PC-3 (cell line): ENCODE results near the gene GDF11. TPM values are rescaled to one million over a fixed set of nuclear protein-coding genes. Genes with fewer than 3 reads are reported as not detected.

Experiments
- ATAC-seq: fragments of 200-7000 bp; cut with Tn5 transposase; 2 replicates; pipeline ENCODE4 v1.9.1; 2020; ENCODE audit warnings: mild to moderate bottlenecking, moderate library complexity
- BruUV-seq: library from RNA; stranded (reverse); fragments of 400-500 nt; replicated peaks from 2 replicates; lab custom pipeline; 2021; lab: Mats Ljungman, UMichigan
- CTCF ChIA-PET: fragments of 300-600 bp; sonication (Branson Sonifier 250); formaldehyde crosslinking; loops from one replicate; lab custom pipeline; 2022; ENCODE audit warnings: antibody characterized with exemption; lab: Charles Lee
- POLR2A ChIA-PET: fragments of 300-600 bp; sonication (Branson Sonifier 250); formaldehyde crosslinking; loops from one replicate; lab custom pipeline; 2022; ENCODE audit warnings: antibody characterized with exemption; ENCODE audit not compliant: unreplicated experiment; lab: Charles Lee
- DNase-seq: peaks from one replicate; pipeline ENCODE4 v3.0.0-alpha.2; 2015
- H2AFZ ChIP-seq: fragments of 300-600 bp; sonication (generic); 2 replicates; pipeline ENCODE4 v1.6.0; 2016; ENCODE audit warnings: antibody characterized with exemption, low read length
- H3F3A ChIP-seq: fragments of 300-600 bp; sonication (generic); one replicate; pipeline ENCODE4 v1.6.0; 2017; ENCODE audit warnings: antibody characterized with exemption, low read length, control low read depth, mild to moderate bottlenecking; ENCODE audit not compliant: unreplicated experiment
- H3K27ac ChIP-seq: fragments of 300-600 bp; sonication (generic); 2 replicates; pipeline ENCODE4 v1.5.1; 2016; ENCODE audit warnings: mild to moderate bottlenecking, low read length
- H3K27me3 ChIP-seq: fragments of 300-600 bp; sonication (generic); 2 replicates; pipeline ENCODE4 v1.6.1; 2016; ENCODE audit warnings: low read length, mixed read lengths
- H3K36me3 ChIP-seq: fragments of 300-600 bp; sonication (generic); 2 replicates; pipeline ENCODE4 v1.6.1; 2016; ENCODE audit warnings: low read depth, mixed run types, low read length, mixed read lengths
- H3K4me1 ChIP-seq: fragments of 300-600 bp; sonication (generic); 2 replicates; pipeline ENCODE4 v1.5.1; 2016; ENCODE audit warnings: low read length; ENCODE audit not compliant: insufficient read depth
- H3K4me2 ChIP-seq: fragments of 300-600 bp; sonication (generic); 2 replicates; pipeline ENCODE4 v1.6.0; 2016; ENCODE audit warnings: low read length
- H3K4me3 ChIP-seq: fragments of 300-600 bp; sonication (generic); 2 replicates; pipeline ENCODE4 v1.5.1; 2016; ENCODE audit warnings: mild to moderate bottlenecking, low read length, mixed read lengths
- H3K79me2 ChIP-seq: fragments of 300-600 bp; sonication (generic); 2 replicates; pipeline ENCODE4 v1.6.1; 2017; ENCODE audit warnings: low read length, mixed read lengths
- H3K9ac ChIP-seq: fragments of 300-600 bp; sonication (generic); 2 replicates; pipeline ENCODE4 v1.6.0; 2016; ENCODE audit warnings: mild to moderate bottlenecking, low read length
- H3K9me2 ChIP-seq: fragments of 300-600 bp; sonication (generic); replicated peaks from 2 replicates; pipeline ENCODE4 v1.6.1; 2016; ENCODE audit warnings: mixed run types, low read length, mixed read lengths
- H3K9me3 ChIP-seq: fragments of 300-600 bp; sonication (generic); 2 replicates; pipeline ENCODE4 v1.6.1; 2016; ENCODE audit warnings: low read length, mixed read lengths
- H4K20me1 ChIP-seq: fragments of 300-600 bp; sonication (generic); 2 replicates; pipeline ENCODE4 v1.6.1; 2016; ENCODE audit warnings: low read length, mixed read lengths
- CTCF ChIP-seq: fragments of 300-600 bp; sonication (generic); conservative IDR thresholded peaks from 2 replicates; pipeline ENCODE4 v1.5.1; 2017; ENCODE audit warnings: antibody characterized with exemption, low read depth, mild to moderate bottlenecking, low read length
- EZH2 ChIP-seq: fragments of 300-600 bp; sonication (generic); IDR thresholded peaks from one replicate; pipeline ENCODE4 v1.6.1; 2017; ENCODE audit warnings: antibody characterized with exemption, mild to moderate bottlenecking, low read length; ENCODE audit not compliant: unreplicated experiment
- EZH2phosphoT487 ChIP-seq: fragments of 300-600 bp; sonication (generic); IDR thresholded peaks from 2 replicates; pipeline ENCODE4 v1.6.1; 2018; ENCODE audit warnings: mild to moderate bottlenecking, antibody characterized with exemption, low read length, borderline replicate concordance
- intact Hi-C: fragments of 100-400 bp; cut with micrococcal nuclease; formaldehyde crosslinking; loops from 2 replicates; pipeline ENCODE4 v1.9.0; 2023
- total RNA-seq: library from RNA; depleted of rRNA; stranded (reverse); fragments of >200 nt; gene quantifications from 2 replicates; pipeline ENCODE4 v1.2.3, GENCODE V29; 2014

GDF11 gene
- total RNA-seq, 1 experiment from 2014 or later = 7.1 TPM

DNA sequence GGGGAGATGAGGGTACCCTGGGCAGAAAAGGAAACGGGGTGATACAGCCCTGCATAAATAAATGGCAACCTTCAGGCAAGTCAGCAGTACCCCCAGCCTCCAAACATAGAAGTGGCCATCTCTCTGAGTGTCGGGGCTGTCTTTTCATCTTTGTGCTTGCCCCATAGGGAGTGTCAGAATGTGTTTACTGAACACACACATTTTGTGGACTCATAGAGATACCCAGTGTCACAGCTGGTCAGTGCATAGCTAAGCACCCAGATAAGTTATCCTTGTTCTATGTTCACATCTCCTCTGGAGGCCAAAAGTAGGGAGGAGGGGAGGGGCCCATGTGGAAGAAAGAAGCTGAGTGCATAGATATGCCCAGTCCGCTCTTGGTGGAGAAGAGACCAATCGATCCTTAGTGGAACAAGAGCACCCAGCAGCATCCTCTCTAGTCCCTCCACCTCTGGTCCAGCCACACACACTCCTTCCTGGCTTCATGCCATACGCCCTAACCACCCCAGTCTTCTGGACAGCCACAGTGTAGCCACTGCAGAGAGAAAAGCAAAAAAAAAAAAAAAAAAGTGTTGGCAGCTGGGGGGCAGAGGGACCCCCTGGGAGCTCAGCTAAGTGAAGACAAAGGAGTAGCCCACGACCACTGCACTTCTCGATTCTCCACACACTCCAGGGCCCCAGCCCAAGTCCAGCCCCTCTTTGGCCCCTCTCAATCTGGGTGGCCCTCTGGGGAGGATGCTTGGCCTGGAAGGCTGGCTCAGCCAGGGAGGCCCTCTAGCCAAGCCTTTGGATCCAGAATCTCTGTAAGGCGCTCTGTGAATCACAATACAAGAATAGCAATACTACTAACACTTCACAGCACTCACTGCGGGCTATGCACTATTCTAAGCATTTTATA is 37.9 kb upstream of the GDF11 start:
- no peak overlapping the region for H3K4me2 ChIP-seq
- TF ChIP-seq EZH2phosphoT487 = no peak
- no peak for TF ChIP-seq CTCF
- no peak for TF ChIP-seq EZH2
- H3K36me3 ChIP-seq = no peaks in the 10 kb centered on the region
- no TSS peak for BruUV-seq
- H2AFZ ChIP-seq = no peak overlapping the region
- POLR2A ChIA-PET = interaction anchor here (0.6 kb wide), 1 partner anchor 20 kb away, joined by 8 read pairs; no protein-coding TSS in a partner anchor
- DNase-seq = no peak
- H3K9me2 ChIP-seq = no peaks in the 10 kb centered on the region
- H3K4me3 ChIP-seq = no peak overlapping the region
- CTCF ChIA-PET = interaction anchor here (0.7 to 1.8 kb wide), 3 partner anchors 22 to 33 kb away, joined by 3 to 5 read pairs (median 5); a partner anchor contains a TSS
- peaks cover 14% of the 10 kb centered on the region for H3K4me1 ChIP-seq
- H3K79me2 ChIP-seq = no peaks in the 10 kb centered on the region
- no peaks in the 10 kb centered on the region for H3K27me3 ChIP-seq
- no peak overlapping the region for H3K9ac ChIP-seq
- H3K9me3 ChIP-seq = no peaks in the 10 kb centered on the region
- no peaks in the 10 kb centered on the region for H3F3A ChIP-seq
- no peak overlapping the region for H3K27ac ChIP-seq
- no peaks in the 10 kb centered on the region for H4K20me1 ChIP-seq
- ATAC-seq = no peak
- intact Hi-C loops = no loop called here

DNA sequence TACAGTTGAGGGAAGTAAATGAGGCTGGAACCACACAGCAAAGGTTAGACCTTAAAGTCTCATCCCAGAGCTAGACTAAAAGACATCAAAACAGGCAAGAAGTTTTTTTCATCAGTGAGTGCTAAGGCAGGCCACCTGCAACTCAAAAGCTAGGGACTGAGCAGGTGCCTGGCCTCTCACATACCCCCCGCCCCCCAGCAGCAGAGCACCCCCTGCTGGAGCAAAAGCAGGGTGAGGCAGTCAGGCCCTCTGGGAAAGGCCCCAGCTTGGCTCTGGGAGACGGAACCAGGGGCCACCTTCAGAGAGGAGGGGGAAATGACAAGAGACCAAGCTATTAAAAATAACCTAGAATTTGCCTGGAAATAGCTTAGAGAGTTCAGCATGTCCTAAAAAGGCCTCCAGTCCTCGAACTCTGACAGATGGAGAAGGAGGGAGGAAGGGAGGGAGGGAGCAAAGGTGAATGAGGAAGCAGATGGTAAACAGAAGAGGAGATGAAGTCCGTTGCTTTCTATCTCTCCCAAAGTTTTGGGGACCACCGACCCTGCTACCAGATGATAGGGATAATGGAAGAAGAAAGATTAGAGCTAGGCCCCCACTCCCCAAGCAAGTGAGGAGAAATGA is 37.0 kb upstream of the GDF11 start:
- H3F3A ChIP-seq = no peaks in the 10 kb centered on the region
- no peak overlapping the region for H3K27ac ChIP-seq
- peaks cover 14% of the 10 kb centered on the region for H3K4me1 ChIP-seq
- H3K9me3 ChIP-seq = no peaks in the 10 kb centered on the region
- DNase-seq (no peak), ATAC-seq (no peak)
- H3K9me2 ChIP-seq = no peaks in the 10 kb centered on the region
- TF ChIP-seq EZH2phosphoT487 (no peak), EZH2 (no peak), CTCF (peak; percentile 59)
- H4K20me1 ChIP-seq = no peaks in the 10 kb centered on the region
- no peak overlapping the region for H3K9ac ChIP-seq
- ChIA-PET CTCF (interaction anchor here (0.5 to 1.8 kb wide), 4 partner anchors 23 to 155 kb away, joined by 3 to 6 read pairs (median 5); a partner anchor contains a TSS), POLR2A (interaction anchor here (0.6 kb wide), 1 partner anchor 19 kb away, joined by 8 read pairs; no protein-coding TSS in a partner anchor)
- no peaks in the 10 kb centered on the region for H3K79me2 ChIP-seq
- no peak overlapping the region for H2AFZ ChIP-seq
- no peaks in the 10 kb centered on the region for H3K27me3 ChIP-seq
- intact Hi-C loops = no loop called here
- no peaks in the 10 kb centered on the region for H3K36me3 ChIP-seq
- no TSS peak for BruUV-seq
- no peak overlapping the region for H3K4me2 ChIP-seq
- no peak overlapping the region for H3K4me3 ChIP-seq
